NCI-H774 (cell line): ENCODE measurements around the gene TF.

ENCODE experiments used
- DNase-seq: peaks from one replicate; lab custom pipeline; 2025; lab: John Stamatoyannopoulos, UW

TF gene

DNA sequence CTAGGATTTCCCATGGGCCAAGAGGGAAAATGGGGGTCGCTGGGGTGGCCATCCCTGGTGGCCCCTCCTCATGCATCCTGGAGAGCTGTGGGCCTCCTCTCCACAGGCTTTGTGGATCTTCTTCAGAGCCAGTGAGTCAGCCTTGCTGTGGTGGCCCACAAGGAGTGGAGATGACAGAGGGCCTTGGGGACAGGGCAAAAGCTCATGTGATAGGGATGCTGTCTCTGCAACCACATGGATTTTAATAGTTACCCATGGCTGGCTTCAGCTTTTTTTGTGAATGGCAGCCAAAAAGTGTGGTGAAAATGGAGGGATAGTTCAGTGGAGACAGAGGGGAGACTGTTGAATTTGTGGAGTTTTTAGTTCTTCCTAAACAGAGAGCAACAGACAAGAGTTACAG is 1.2 kb downstream of the TF start:
- no peak for DNase-seq

GRCh38 chr3:133747907-133748639 is 1.9 kb downstream of the TF start:
- DNase-seq, result no peak

GRCh38 chr3:133749427-133750258 is 3.5 kb downstream of the TF start:
- no peak for DNase-seq

GRCh38 chr3:133750259-133750656 is 4.1 kb downstream of the TF start:
- no peak for DNase-seq

DNA sequence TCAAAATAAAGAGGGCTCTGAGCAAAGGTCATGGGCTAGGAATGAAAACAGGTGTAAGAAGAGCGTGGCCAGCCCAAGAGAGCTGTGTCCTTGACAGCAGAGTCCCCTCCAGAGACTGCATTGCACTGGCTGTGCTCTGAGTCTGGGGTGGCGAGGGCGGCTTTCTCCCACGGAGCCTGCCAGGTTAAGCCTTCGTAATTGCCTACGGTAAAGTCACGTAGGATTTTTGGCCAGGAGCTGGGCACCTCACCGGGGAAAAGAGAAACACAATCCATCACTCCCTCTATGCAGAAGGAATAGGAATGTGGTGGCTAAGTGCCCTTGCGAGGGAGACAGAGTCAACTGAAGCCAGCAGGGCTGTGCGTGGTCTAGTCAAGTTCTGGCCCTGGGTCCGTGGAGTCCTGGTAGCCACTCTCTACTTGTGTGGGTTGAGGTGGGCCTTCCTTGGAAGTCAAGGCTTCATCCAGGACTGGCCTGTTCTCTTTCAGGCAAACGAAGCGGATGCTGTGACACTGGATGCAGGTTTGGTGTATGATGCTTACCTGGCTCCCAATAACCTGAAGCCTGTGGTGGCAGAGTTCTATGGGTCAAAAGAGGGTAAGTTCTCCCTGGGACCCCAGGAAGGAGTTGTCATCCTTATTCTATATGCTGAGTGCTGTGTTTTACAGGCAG is 7.0 kb downstream of the TF start:
- no peak for DNase-seq

- DNase-seq, result no peak
Measured at GRCh38 chr3:133753779-133754164, 7.6 kb downstream of the TF start.

DNA sequence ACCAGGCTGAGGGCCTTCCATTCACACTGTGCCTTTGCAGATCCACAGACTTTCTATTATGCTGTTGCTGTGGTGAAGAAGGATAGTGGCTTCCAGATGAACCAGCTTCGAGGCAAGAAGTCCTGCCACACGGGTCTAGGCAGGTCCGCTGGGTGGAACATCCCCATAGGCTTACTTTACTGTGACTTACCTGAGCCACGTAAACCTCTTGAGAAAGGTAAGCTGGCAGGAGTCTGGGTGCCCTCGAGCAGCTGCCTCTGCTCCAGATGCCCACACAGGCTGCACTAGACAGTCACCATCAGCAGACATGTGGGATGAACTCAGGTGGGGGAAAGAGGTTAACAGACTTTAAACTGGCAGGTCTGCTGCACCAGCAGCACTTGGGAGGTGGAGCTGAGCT is 8.3 kb downstream of the TF start:
- DNase-seq, result no peak

GRCh38 chr3:133754973-133755828 is 9.0 kb downstream of the TF start:
- DNase-seq, result no peak

DNA sequence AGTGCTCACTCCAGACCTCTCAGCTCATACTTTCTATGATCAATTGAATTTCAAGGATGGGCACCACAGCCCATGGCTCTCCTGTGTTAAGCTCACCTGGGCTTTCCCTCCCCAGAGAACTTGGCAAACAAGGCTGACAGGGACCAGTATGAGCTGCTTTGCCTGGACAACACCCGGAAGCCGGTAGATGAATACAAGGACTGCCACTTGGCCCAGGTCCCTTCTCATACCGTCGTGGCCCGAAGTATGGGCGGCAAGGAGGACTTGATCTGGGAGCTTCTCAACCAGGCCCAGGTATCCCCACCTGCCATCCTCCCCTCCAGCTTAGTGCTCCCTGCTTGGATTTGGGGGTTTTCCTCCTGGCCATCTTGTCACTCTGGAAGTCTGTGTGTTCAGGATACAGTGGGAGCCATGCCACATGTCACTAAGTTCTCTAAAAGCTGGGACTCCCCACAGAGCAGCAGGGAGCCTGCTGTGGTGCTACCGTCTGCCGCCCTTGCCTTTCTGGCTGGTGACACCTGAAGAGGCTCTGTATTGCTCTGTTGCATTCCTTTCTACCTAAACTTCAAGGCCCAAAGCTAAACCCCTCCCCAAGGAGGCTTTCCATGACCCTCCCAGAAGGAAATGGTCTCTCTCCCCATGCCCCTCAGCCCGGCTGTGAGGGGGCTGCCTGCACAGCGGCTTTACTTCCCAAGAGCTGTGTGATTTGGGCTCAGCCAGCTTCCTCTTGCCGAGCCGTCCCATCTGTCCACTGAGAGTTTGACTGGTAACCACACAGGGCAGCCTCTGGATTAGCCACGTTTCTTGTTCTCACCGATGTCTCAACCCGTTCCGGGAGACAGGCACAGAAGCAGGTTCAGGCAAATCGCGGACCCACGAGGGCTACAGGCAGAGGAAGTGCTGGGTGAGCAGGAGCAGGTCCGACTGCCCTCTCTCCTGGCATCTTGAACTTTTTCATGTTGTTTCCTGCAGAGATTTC is 10.8 kb downstream of the TF start:
- no peak for DNase-seq

- DNase-seq, result no peak
Measured at GRCh38 chr3:133757701-133758567, 11.7 kb downstream of the TF start.

DNA sequence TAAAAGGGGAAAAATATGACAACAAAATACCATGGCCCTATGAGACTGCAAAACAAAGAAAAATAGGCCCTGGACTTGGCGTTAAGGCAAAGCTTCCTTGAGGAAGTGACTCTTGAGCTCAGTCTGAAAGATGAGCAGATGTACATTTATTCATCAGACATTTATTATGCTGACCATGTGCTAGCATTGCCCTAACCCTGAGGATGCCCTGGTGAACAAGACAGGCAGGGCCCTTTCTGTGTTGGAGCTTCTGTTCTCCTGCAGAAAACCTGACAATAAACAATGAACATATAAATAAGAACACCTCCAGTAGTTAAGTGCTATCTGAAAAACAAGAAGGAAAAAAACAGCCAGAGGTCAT is 12.4 kb downstream of the TF start:
- DNase-seq, result no peak

GRCh38 chr3:133758964-133759739 is 13.0 kb downstream of the TF start:
- DNase-seq, result no peak

DNA sequence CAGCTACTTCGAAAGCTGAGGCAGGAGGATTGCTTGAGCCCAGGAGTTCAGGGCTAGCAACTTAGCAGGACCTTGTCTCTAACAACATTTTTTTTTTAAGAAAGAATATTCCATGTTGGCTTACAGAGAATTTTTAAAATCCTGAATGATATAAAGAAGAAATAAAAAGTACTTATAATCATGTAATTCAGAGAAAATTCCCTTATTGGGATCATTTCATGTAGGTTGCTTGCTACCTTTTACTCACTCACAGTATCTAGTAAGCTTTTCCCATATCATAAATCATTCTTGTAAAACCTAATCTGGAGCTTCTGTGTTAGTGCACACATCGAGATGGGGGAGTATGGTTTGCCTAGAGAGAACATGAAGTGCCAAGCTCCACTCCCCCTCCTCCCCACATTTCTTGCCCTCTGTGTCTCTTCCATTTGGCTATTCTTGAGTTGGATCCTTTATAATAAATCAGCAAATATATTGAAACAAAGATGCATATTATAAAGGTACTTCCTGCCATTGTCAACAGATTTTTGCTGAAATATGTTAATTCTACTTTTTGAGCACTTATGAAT is 13.6 kb downstream of the TF start:
- DNase-seq, result no peak

GRCh38 chr3:133760916-133761315 is 14.7 kb downstream of the TF start:
- no peak for DNase-seq

- DNase-seq, result no peak
Measured at GRCh38 chr3:133761605-133762484, 15.7 kb downstream of the TF start.

GRCh38 chr3:133762539-133762938 is 16.3 kb downstream of the TF start:
- no peak for DNase-seq

- no peak for DNase-seq
Measured at GRCh38 chr3:133763797-133764683, 17.8 kb downstream of the TF start.
